ENCODE results near the gene NRIP1. TPM values are rescaled to one million over a fixed set of nuclear protein-coding genes. Genes with fewer than 3 reads are reported as not detected.

NRIP1 gene
- total RNA-seq, 1 experiment from 2014 or later, result 10.4 TPM

DNA sequence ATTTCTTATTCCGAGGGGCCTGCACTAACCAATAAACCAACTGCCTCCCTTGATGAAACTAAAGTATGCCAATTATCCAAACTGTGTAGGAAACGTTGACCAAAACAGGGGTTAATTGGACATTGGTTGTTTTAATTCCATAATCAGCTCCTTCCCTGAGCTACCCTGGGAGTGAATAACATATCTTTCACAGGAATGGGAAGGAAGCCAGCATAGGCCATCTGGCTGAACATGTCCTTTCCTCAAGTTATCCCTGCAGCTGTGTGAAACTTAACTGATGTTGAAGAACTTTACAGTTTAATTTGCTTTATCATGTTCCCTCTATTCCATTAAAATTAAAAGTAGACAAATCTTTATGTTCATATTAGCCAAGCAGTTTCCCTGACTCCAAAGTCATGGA lies 75.4 kb downstream of the NRIP1 start:
- Histone ChIP-seq H3K23me2 (ENCODE audit: insufficient read length, low read depth, low read length, poor library complexity, severe bottlenecking) (no peaks in the 10 kb centered on the region), H3T11ph (ENCODE audit: low read length) (no peak overlapping the region), H3K14ac (ENCODE audit: insufficient read depth, low read length) (no peak overlapping the region), H3K4ac (ENCODE audit: low read depth, low read length) (no peak overlapping the region), H2BK120ac (ENCODE audit: low read depth, low read length, poor library complexity, severe bottlenecking) (no peak overlapping the region), H3K9ac (ENCODE audit: extremely low read depth, insufficient read length, low read length) (no peak overlapping the region), H2AK5ac (ENCODE audit: insufficient read length, low read length) (no peak overlapping the region), H4K5ac (ENCODE audit: insufficient read length, low read depth, low read length) (no peak overlapping the region), H3K18ac (ENCODE audit: insufficient read length, low read depth, low read length) (no peak overlapping the region), H4K20me1 (ENCODE audit: control insufficient read depth, insufficient read depth, insufficient read length) (no peaks in the 10 kb centered on the region), H3K79me1 (ENCODE audit: insufficient read depth, low read depth, low read length, poor library complexity, severe bottlenecking) (no peaks in the 10 kb centered on the region), H3K56ac (ENCODE audit: insufficient read length, low read depth, low read length) (no peak overlapping the region), H2BK5ac (ENCODE audit: insufficient read length, low read length) (no peak overlapping the region), H3K79me2 (ENCODE audit: insufficient read depth, low read length) (no peaks in the 10 kb centered on the region), H2BK12ac (ENCODE audit: insufficient read length, low read depth, low read length) (no peak overlapping the region), H2AFZ (ENCODE audit: low read length) (no peak overlapping the region), H2BK20ac (ENCODE audit: low read depth, low read length, poor library complexity, severe bottlenecking) (no peak overlapping the region), H3K4me1 (ENCODE audit: insufficient read depth, low read length) (peaks cover 2% of the 10 kb centered on the region; the same call in 1 of the 2 replicates), H2BK15ac (ENCODE audit: low read depth, low read length) (no peak overlapping the region), H3K9me3 (ENCODE audit: control insufficient read depth, low read depth, low read length) (no peaks in the 10 kb centered on the region), H3K23ac (ENCODE audit: insufficient read length, low read depth, low read length) (no peak overlapping the region), H4K8ac (replicated peaks; ENCODE audit: insufficient read length, low read depth, low read length) (no peak overlapping the region), H4K91ac (ENCODE audit: insufficient read length, low read depth, low read length) (no peak overlapping the region), H3K27ac (ENCODE audit: insufficient read length, low read depth, low read length) (no peak overlapping the region), H3K4me2 (ENCODE audit: insufficient read depth, insufficient read length, low read length) (no peak overlapping the region), H3K27me3 (ENCODE audit: insufficient read depth, low read length) (no peaks in the 10 kb centered on the region)
- TF ChIP-seq, protein P1, sequence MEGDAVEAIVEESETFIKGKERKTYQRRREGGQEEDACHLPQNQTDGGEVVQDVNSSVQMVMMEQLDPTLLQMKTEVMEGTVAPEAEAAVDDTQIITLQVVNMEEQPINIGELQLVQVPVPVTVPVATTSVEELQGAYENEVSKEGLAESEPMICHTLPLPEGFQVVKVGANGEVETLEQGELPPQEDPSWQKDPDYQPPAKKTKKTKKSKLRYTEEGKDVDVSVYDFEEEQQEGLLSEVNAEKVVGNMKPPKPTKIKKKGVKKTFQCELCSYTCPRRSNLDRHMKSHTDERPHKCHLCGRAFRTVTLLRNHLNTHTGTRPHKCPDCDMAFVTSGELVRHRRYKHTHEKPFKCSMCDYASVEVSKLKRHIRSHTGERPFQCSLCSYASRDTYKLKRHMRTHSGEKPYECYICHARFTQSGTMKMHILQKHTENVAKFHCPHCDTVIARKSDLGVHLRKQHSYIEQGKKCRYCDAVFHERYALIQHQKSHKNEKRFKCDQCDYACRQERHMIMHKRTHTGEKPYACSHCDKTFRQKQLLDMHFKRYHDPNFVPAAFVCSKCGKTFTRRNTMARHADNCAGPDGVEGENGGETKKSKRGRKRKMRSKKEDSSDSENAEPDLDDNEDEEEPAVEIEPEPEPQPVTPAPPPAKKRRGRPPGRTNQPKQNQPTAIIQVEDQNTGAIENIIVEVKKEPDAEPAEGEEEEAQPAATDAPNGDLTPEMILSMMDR (conservative IDR thresholded peaks at IDR 0.05), result no peak
- H3K27me3 Mint-ChIP-seq (ENCODE audit: low read depth), result peaks cover 42% of the 10 kb centered on the region
- no CpG with 5 or more reads among the region's 2 CpGs for WGBS (ENCODE audit: extremely low coverage, insufficient read length, low lambda C conversion rate)
- peaks cover 18 to 19% of the 10 kb centered on the region in 2 experiments for H3K4me1 Mint-ChIP-seq
- no peak overlapping the region for H3K27ac Mint-ChIP-seq
- H3K4me3 Mint-ChIP-seq, result no peak overlapping the region
- H3K36me3 Mint-ChIP-seq (ENCODE audit: insufficient read depth in 1 of 3, low read depth in 3 of 3), result peaks cover 0 to 3% (median 0%) of the 10 kb centered on the region in 3 experiments; a peak in 3 of 7 replicates
- DNase-seq, result no peak
- H3K9me3 Mint-ChIP-seq, result peaks cover 0 to 1% of the 10 kb centered on the region in 2 experiments; a peak in 1 of 5 replicates
